Progenitor cell of endocrine pancreas (in vitro differentiated cells): ENCODE data around the gene GAS7. TPM values are rescaled to one million over a fixed set of nuclear protein-coding genes. Genes with fewer than 3 reads are reported as not detected.

Source experiments
- DNase-seq: peaks from one replicate; pipeline ENCODE4 v3.0.0; 2021; ENCODE audit warnings: low spot score; ENCODE audit not compliant: unreplicated experiment
- H3K27ac Mint-ChIP-seq: 2 replicates; pipeline ENCODE4 v1.8.0; 2021; ENCODE audit warnings: mild to moderate bottlenecking, moderate library complexity, mixed read lengths
- H3K27me3 Mint-ChIP-seq: 2 replicates; pipeline ENCODE4 v1.8.0; 2021; ENCODE audit warnings: mixed read lengths
- H3K36me3 Mint-ChIP-seq: 2 replicates; pipeline ENCODE4 v1.8.0; 2022; ENCODE audit warnings: mixed read lengths; ENCODE audit not compliant: insufficient read depth
- H3K4me1 Mint-ChIP-seq: 2 replicates; pipeline ENCODE4 v1.8.0; 2021; ENCODE audit warnings: low read depth, mixed read lengths
- H3K4me3 Mint-ChIP-seq: 2 replicates; pipeline ENCODE4 v1.8.0; 2021; ENCODE audit warnings: low read depth, mild to moderate bottlenecking, moderate library complexity, mixed read lengths
- H3K9me3 Mint-ChIP-seq: 2 replicates; pipeline ENCODE4 v1.8.0; 2021; ENCODE audit warnings: low read depth, mixed read lengths
- CTCF ChIP-seq: fragments of 200-600 bp; sonication (generic); IDR thresholded peaks from one replicate; pipeline ENCODE4 v1.5.0; 2021; ENCODE audit warnings: antibody characterized with exemption, mild to moderate bottlenecking; ENCODE audit not compliant: unreplicated experiment
- total RNA-seq: library from RNA; stranded (reverse); gene quantifications from 2 replicates; pipeline ENCODE4 v1.2.1, GENCODE V29; 2021

Gene GAS7
- total RNA-seq, 1 donor from 2014 or later = 3.4 TPM

- no peaks in the 10 kb centered on the region for H3K36me3 Mint-ChIP-seq
- DNase-seq = no peak
- H3K9me3 Mint-ChIP-seq = peaks cover 7% of the 10 kb centered on the region
- no peaks in the 10 kb centered on the region for H3K4me1 Mint-ChIP-seq
- no peak overlapping the region for H3K4me3 Mint-ChIP-seq
- peaks cover 9% of the 10 kb centered on the region for H3K27me3 Mint-ChIP-seq
- H3K27ac Mint-ChIP-seq = no peak overlapping the region
- TF ChIP-seq CTCF = no peak
These were observed 35.6 kb upstream of the GAS7 start for GRCh38 chr17:10234033-10234432.

GRCh38 chr17:10233161-10233560, 34.8 kb upstream of the GAS7 start:
- Mint-ChIP-seq H3K36me3 (no peaks in the 10 kb centered on the region), H3K27ac (no peak overlapping the region), H3K9me3 (peaks cover 7% of the 10 kb centered on the region), H3K4me1 (no peaks in the 10 kb centered on the region), H3K27me3 (peaks cover 12% of the 10 kb centered on the region), H3K4me3 (no peak overlapping the region)
- DNase-seq = no peak
- no peak for TF ChIP-seq CTCF

- Mint-ChIP-seq H3K9me3 (peaks cover 7% of the 10 kb centered on the region), H3K27ac (peak overlapping the region; percentile 41), H3K36me3 (no peaks in the 10 kb centered on the region), H3K27me3 (peaks cover 8% of the 10 kb centered on the region), H3K4me1 (no peaks in the 10 kb centered on the region), H3K4me3 (no peak overlapping the region)
- no peak for DNase-seq
- TF ChIP-seq CTCF = no peak
These were observed 30.8 kb upstream of the GAS7 start for GRCh38 chr17:10229181-10229580.

- peaks cover 7% of the 10 kb centered on the region for H3K9me3 Mint-ChIP-seq
- TF ChIP-seq CTCF = peak; percentile 68
- H3K4me1 Mint-ChIP-seq = peaks cover under 1% of the 10 kb centered on the region
- no peak overlapping the region for H3K27ac Mint-ChIP-seq
- H3K4me3 Mint-ChIP-seq = no peak overlapping the region
- no peaks in the 10 kb centered on the region for H3K36me3 Mint-ChIP-seq
- peaks cover 8% of the 10 kb centered on the region for H3K27me3 Mint-ChIP-seq
- peak; percentile 19 for DNase-seq
These were observed 28.7 kb upstream of the GAS7 start for GRCh38 chr17:10226930-10227695.

- Mint-ChIP-seq H3K27me3 (peaks cover 11% of the 10 kb centered on the region), H3K4me3 (no peak overlapping the region), H3K36me3 (no peaks in the 10 kb centered on the region), H3K27ac (no peak overlapping the region), H3K4me1 (peaks cover 2% of the 10 kb centered on the region), H3K9me3 (no peaks in the 10 kb centered on the region)
- TF ChIP-seq CTCF = no peak
- DNase-seq = no peak
These were observed 26.3 kb upstream of the GAS7 start for GRCh38 chr17:10224582-10225195.
